ENCODE results near the gene COL20A1. TPM values are rescaled to one million over a fixed set of nuclear protein-coding genes. Genes with fewer than 3 reads are reported as not detected.
A peak's percentile ranks its signal among the peaks of the same experiment; 100 is the strongest.

The COL20A1 gene
- total and polyA plus RNA-seq, 12 donors: 0.26 to 0.30 TPM; not detected in 10

DNA sequence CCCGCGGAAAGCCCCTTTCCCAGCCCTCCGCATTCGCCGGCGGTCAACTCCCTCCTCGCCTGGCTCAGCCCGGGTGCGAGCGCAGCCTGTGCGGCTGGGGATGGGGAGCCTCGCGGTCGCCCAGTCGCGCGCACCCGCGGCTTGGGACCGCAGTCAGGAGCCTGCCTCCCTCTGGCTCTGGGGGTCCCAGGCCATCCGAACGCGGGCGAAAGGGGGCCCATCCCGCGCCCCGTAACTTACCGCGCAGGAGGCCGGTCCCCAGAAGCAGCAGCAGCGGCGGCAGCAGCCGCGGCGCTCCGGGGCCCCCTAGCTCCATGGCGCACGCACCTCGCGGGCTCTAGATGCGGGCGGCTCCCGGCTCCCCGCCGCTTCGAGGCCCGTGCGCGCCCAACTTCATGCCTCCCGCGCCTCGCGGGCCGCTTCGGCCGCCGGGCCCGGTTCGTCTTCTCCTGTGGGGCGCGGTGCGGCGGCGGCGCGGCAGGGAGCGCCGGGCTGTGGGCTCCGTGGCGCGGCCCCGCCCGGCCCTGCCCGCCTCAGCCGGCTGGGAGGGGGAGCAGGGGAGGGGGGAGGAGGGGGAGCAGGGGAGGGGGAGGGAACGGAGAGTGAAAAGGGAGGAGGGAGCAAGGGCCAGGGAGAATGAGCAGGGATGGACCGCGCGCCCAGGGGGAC lies 68.0 kb downstream of the COL20A1 start, which contains the start of gene CHRNA4:
CHRNA4 (minus strand) TSS at position 500 of the 669 bp plus-strand sequence; CDS start at position 316, 184 bp downstream.
- ATAC-seq (no peak), DNase-seq (peak in 1 of 2 donors; percentile 4)
- TF ChIP-seq, protein P1, sequence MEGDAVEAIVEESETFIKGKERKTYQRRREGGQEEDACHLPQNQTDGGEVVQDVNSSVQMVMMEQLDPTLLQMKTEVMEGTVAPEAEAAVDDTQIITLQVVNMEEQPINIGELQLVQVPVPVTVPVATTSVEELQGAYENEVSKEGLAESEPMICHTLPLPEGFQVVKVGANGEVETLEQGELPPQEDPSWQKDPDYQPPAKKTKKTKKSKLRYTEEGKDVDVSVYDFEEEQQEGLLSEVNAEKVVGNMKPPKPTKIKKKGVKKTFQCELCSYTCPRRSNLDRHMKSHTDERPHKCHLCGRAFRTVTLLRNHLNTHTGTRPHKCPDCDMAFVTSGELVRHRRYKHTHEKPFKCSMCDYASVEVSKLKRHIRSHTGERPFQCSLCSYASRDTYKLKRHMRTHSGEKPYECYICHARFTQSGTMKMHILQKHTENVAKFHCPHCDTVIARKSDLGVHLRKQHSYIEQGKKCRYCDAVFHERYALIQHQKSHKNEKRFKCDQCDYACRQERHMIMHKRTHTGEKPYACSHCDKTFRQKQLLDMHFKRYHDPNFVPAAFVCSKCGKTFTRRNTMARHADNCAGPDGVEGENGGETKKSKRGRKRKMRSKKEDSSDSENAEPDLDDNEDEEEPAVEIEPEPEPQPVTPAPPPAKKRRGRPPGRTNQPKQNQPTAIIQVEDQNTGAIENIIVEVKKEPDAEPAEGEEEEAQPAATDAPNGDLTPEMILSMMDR (IDR thresholded peaks at IDR 0.05): no peak
- no peaks in the 10 kb centered on the region for H3K9me3 ChIP-seq
- H3K36me3 ChIP-seq: no peaks in the 10 kb centered on the region
- peaks cover 4 to 66% (median 53%) of the 10 kb centered on the region in 7 donors for H3K27me3 ChIP-seq
- intact Hi-C loops (cut with DNase I): no loop called here
- H3K4me3 ChIP-seq: peak within 1 kb of the TSS in 6 of 10 donors; percentile 10 to 29 (median 14)
- peaks cover 0 to 19% (median 8%) of the 10 kb centered on the region in 9 donors for H3K4me1 ChIP-seq
- 1 to 3% methylated on average over 58 to 78 of the region's 79 CpGs for WGBS, 2 donors
- no peak within 1 kb of the TSS for H3K27ac ChIP-seq

DNA sequence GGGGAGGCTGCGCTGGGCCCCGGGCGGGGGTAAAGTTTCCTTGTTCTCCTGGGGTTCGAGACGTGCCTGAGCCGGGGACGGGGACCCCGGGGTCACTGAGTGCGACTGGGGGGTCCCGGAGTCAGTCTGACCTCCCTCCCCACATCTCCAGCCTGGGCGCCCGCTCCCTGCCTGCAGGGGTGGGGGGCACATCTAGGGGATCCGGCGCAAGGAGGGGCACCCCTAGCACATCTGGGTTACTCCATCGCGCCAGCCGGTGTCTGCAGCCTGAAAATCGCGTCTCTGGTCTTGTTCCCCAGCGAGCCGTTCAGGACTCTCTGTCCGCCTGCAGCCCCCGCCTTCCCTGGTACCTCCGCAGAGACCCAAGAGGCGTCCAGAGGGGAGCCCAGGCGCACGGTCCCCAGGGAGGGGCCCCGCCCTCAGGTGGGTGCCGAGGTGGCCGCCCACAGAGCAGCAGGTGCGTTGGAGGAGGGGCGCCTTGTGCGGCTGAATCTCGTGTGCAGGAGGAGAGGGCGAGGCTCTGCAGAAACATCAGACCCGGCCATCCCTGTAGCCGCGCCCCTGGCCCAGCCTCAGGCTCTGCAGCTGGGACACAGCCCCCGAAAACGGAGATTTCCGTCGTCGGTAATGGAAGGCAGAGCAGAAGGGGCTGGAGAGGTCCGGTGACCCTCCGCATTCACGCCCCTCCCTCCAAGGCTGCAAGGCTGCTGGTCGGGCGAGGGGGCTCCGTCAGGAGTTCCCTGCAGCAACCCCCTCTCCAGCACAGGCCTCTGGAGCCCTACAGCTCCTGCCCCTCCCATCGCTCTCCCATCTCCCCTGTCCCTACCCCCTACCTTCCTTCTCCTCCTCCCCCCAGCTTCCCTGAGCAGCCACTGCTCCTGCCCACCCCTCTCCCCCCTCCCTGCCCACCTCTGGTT lies 68.8 kb downstream of the COL20A1 start:
- peak in 1 of 2 donors; percentile 9 for DNase-seq
- TF ChIP-seq, protein P1 (IDR thresholded peaks at IDR 0.05): no peak
- intact Hi-C loops (cut with DNase I): no loop called here
- Histone ChIP-seq H3K27ac (no peak overlapping the region), H3K27me3 (peaks cover 4 to 61% (median 53%) of the 10 kb centered on the region in 7 donors), H3K36me3 (no peaks in the 10 kb centered on the region), H3K4me1 (peaks cover 0 to 19% (median 8%) of the 10 kb centered on the region in 9 donors), H3K4me3 (no peak overlapping the region), H3K9me3 (no peaks in the 10 kb centered on the region)
- WGBS, 2 donors: 13 to 16% methylated on average over 37 to 50 of the region's 50 CpGs
- no peak for ATAC-seq

DNA sequence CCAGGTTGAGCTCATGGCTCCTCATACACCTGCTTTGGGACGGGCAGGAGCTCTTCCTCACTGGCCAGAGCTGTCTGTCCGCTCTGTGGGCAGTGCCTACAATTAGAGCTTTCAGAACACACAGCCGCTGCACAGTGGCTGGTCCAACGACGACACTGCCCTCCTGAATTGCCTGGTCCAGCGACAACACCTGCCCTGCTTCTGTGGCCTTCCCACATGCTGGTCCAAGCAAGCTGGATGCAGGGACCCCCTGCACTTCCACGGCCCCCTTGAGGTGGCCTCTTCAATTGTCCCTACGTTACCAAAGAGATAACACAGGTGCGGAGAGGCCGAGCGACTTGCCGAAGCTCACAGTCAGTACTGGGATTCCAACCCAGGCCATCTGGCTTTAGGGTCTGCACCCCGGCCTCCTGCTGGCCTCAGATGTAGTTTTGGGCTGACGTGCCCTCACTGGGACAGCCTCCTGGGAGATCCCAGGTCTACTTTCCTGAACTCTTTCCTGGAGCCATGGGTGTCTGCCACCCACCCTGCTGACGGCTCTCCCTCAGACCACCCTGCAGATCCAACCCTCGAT lies 69.5 kb downstream of the COL20A1 start:
- intact Hi-C loops (cut with DNase I): no loop called here
- TF ChIP-seq, protein P1 (IDR thresholded peaks at IDR 0.05): no peak
- Histone ChIP-seq H3K4me1 (peaks cover 0 to 17% (median 5%) of the 10 kb centered on the region in 9 donors), H3K4me3 (no peak overlapping the region), H3K27me3 (peaks cover 4 to 61% (median 53%) of the 10 kb centered on the region in 7 donors), H3K36me3 (no peaks in the 10 kb centered on the region), H3K27ac (no peak overlapping the region), H3K9me3 (no peaks in the 10 kb centered on the region)
- WGBS, 2 donors: 72 to 79% methylated on average over 16 of the region's 16 CpGs
- ATAC-seq (no peak), DNase-seq (peak in 1 of 2 donors; percentile 2)

Measured in heart right ventricle (tissue), 16 donors.